ENCODE measurements around the gene GALNT7.

DNA sequence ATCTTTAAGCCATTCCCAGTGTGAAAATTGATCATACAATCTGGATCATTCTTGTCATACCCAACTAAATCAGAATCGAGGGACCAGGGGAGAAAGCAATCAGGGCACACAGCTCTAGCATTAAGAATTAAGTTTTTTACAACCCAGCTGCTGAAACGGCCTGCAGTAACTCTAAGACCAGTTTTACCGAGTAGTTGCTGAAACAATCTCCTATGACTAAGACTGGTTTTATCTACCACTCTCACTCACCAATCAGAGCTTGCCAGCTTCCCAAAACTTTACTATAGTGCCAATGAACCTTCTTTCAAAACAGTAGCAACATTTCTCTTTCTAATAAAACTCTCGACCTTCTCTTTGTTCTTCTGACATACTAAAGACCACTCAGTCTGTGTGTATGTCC is 199.3 kb downstream of the GALNT7 start:
- TF ChIP-seq, protein P1, sequence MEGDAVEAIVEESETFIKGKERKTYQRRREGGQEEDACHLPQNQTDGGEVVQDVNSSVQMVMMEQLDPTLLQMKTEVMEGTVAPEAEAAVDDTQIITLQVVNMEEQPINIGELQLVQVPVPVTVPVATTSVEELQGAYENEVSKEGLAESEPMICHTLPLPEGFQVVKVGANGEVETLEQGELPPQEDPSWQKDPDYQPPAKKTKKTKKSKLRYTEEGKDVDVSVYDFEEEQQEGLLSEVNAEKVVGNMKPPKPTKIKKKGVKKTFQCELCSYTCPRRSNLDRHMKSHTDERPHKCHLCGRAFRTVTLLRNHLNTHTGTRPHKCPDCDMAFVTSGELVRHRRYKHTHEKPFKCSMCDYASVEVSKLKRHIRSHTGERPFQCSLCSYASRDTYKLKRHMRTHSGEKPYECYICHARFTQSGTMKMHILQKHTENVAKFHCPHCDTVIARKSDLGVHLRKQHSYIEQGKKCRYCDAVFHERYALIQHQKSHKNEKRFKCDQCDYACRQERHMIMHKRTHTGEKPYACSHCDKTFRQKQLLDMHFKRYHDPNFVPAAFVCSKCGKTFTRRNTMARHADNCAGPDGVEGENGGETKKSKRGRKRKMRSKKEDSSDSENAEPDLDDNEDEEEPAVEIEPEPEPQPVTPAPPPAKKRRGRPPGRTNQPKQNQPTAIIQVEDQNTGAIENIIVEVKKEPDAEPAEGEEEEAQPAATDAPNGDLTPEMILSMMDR (IDR thresholded peaks at IDR 0.05): no peak
- TF ChIP-seq POLR2AphosphoS5 (IDR thresholded peaks at IDR 0.05; ENCODE audit: low read depth, low read length): no peak
- no peak for TF ChIP-seq TCF7L2 (IDR thresholded peaks at IDR 0.05; ENCODE audit: low read depth, low read length)
- TF ChIP-seq, protein P2, sequence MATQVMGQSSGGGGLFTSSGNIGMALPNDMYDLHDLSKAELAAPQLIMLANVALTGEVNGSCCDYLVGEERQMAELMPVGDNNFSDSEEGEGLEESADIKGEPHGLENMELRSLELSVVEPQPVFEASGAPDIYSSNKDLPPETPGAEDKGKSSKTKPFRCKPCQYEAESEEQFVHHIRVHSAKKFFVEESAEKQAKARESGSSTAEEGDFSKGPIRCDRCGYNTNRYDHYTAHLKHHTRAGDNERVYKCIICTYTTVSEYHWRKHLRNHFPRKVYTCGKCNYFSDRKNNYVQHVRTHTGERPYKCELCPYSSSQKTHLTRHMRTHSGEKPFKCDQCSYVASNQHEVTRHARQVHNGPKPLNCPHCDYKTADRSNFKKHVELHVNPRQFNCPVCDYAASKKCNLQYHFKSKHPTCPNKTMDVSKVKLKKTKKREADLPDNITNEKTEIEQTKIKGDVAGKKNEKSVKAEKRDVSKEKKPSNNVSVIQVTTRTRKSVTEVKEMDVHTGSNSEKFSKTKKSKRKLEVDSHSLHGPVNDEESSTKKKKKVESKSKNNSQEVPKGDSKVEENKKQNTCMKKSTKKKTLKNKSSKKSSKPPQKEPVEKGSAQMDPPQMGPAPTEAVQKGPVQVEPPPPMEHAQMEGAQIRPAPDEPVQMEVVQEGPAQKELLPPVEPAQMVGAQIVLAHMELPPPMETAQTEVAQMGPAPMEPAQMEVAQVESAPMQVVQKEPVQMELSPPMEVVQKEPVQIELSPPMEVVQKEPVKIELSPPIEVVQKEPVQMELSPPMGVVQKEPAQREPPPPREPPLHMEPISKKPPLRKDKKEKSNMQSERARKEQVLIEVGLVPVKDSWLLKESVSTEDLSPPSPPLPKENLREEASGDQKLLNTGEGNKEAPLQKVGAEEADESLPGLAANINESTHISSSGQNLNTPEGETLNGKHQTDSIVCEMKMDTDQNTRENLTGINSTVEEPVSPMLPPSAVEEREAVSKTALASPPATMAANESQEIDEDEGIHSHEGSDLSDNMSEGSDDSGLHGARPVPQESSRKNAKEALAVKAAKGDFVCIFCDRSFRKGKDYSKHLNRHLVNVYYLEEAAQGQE (IDR thresholded peaks at IDR 0.05; ENCODE audit: insufficient read depth in 1 of 2, low read depth in 2 of 2, low read length in 1 of 2): no peak
- TF ChIP-seq SIN3A (IDR thresholded peaks at IDR 0.05; ENCODE audit: borderline replicate concordance, insufficient read depth, low read depth, low read length): no peak
